Fibroblast of lung (primary cell): ENCODE measurements around the gene SORCS2. TPM values are rescaled to one million over a fixed set of nuclear protein-coding genes. Genes with fewer than 3 reads are reported as not detected.

Experiments used
- DNase-seq, 2 donors: peaks; one replicate each; pipeline versions ENCODE4 v3.0.0 to v3.0.0-alpha.2; 2010; ENCODE audit warnings: low read depth in 2 of 2
- H2AFZ ChIP-seq: 2 replicates; pipeline ENCODE4 v1.5.1; 2012; ENCODE audit warnings: low read length, control low read depth, inconsistent platforms
- H3K27ac ChIP-seq: 2 replicates; pipeline ENCODE4 v1.5.1; 2011; ENCODE audit warnings: low read length, control low read depth; ENCODE audit not compliant: insufficient read depth
- H3K27me3 ChIP-seq: 2 replicates; pipeline ENCODE4 v1.5.1; 2011; ENCODE audit warnings: mild to moderate bottlenecking, low read length; ENCODE audit not compliant: control insufficient read depth, insufficient read depth
- H3K36me3 ChIP-seq: 2 replicates; pipeline ENCODE4 v1.5.1; 2011; ENCODE audit warnings: low read length; ENCODE audit not compliant: control insufficient read depth, insufficient read depth
- H3K4me1 ChIP-seq: 2 replicates; pipeline ENCODE4 v1.5.1; 2011; ENCODE audit warnings: low read length; ENCODE audit not compliant: control insufficient read depth, insufficient read depth; ENCODE audit errors: extremely low read depth
- H3K4me2 ChIP-seq: 2 replicates; pipeline ENCODE4 v1.5.1; 2011; ENCODE audit warnings: low read length, control low read depth; ENCODE audit not compliant: insufficient read depth; ENCODE audit errors: extremely low read depth
- H3K4me3 ChIP-seq, 4 experiments: fragments of 200-600 bp in 1 of 4; sonication (generic) in 1 of 4; replicated peaks in 1 of 4; 2 replicates each; pipeline ENCODE4 v1.5.1; 2011 to 2016; ENCODE audit warnings: low read length in 4 of 4, low read depth in 3 of 4, mild to moderate bottlenecking in 3 of 4, control low read depth in 2 of 4, inconsistent platforms in 1 of 4, mixed read lengths in 1 of 4; ENCODE audit not compliant: insufficient read depth in 1 of 4; ENCODE audit errors: control extremely low read depth in 1 of 4
- H3K79me2 ChIP-seq: 2 replicates; pipeline ENCODE4 v1.5.1; 2012; ENCODE audit warnings: mild to moderate bottlenecking, low read length, inconsistent platforms; ENCODE audit not compliant: control insufficient read depth, insufficient read depth
- H3K9ac ChIP-seq: 2 replicates; pipeline ENCODE4 v1.5.1; 2011; ENCODE audit warnings: mild to moderate bottlenecking, low read length, control low read depth; ENCODE audit not compliant: insufficient read depth
- H3K9me3 ChIP-seq: 2 replicates; pipeline ENCODE4 v1.5.1; 2012; ENCODE audit warnings: low read depth, low read length; ENCODE audit not compliant: control insufficient read depth, insufficient read depth
- H4K20me1 ChIP-seq: 2 replicates; pipeline ENCODE4 v1.5.1; 2011; ENCODE audit warnings: low read length; ENCODE audit not compliant: control insufficient read depth, insufficient read depth; ENCODE audit errors: extremely low read depth
- EZH2 ChIP-seq: IDR thresholded peaks from 2 replicates; pipeline ENCODE4 v1.5.1; 2012; ENCODE audit warnings: low read length, control low read depth, mild to moderate bottlenecking; ENCODE audit errors: missing control alignments
- polyA plus RNA-seq, 2 donors: library from polyadenylated mRNA; depleted of rRNA in 1 of 2; stranded (reverse) in 1 of 2; unstranded in 1 of 2; fragments of >200 nt; gene quantifications; 2 replicates each; pipeline ENCODE4 v1.2.1, GENCODE V29; 2011 to 2012; ENCODE audit warnings: missing spikeins in 1 of 2
- total RNA-seq: library from RNA; depleted of rRNA; stranded (reverse); fragments of >200 nt; gene quantifications from 2 replicates; pipeline ENCODE4 v1.2.1, GENCODE V29; 2014
- TF ChIP-seq, protein P1 (sequence below), 2 donors: IDR thresholded peaks in 1 of 2; conservative IDR thresholded peaks in 1 of 2; 1 replicate in 1 of 2; 2 replicates in 1 of 2; pipeline ENCODE4 v1.5.1; 2011 to 2012; ENCODE audit warnings: low read length in 2 of 2, control low read depth in 1 of 2, inconsistent platforms in 1 of 2, low read depth in 1 of 2, mild to moderate bottlenecking in 1 of 2

SORCS2 gene
- total and polyA plus RNA-seq, 2 donors (not counting 1 experiment from before 2014, with no cell fraction given): 0.17 to 0.41 TPM

DNA sequence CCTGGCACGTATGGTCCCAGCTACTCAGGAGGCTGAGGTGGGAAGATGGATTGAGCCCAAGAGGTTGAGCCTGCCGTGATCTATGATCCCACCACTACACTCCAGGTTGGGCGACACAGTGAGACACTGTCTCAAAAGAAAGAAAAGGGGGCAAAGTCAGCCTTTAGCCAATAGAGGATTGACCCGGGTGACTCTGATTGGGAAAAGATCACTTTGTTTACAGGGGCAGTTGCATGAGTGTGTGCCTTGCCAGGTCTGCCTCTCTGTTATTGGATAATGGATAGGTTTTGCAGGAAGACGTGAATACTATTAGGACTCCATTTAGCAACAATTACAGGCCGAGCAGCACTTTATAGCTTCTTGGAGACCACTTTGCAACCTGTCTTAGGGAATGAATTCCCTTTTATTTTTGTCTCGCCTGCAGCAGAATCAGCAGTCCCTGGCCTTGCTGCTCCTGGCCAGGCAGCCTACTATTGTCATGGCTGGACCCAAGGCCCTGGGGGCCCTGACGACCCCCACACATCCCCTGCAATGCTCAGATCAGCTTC is 345.6 kb downstream of the SORCS2 start:
- DNase-seq: no peak
- no peaks in the 10 kb centered on the region for H4K20me1 ChIP-seq
- H3K27ac ChIP-seq: no peak overlapping the region
- H3K36me3 ChIP-seq: no peaks in the 10 kb centered on the region
- H3K4me1 ChIP-seq: no peaks in the 10 kb centered on the region
- H3K79me2 ChIP-seq: no peaks in the 10 kb centered on the region
- H3K4me3 ChIP-seq: no peak overlapping the region
- no peak for TF ChIP-seq EZH2
- TF ChIP-seq, protein P1, sequence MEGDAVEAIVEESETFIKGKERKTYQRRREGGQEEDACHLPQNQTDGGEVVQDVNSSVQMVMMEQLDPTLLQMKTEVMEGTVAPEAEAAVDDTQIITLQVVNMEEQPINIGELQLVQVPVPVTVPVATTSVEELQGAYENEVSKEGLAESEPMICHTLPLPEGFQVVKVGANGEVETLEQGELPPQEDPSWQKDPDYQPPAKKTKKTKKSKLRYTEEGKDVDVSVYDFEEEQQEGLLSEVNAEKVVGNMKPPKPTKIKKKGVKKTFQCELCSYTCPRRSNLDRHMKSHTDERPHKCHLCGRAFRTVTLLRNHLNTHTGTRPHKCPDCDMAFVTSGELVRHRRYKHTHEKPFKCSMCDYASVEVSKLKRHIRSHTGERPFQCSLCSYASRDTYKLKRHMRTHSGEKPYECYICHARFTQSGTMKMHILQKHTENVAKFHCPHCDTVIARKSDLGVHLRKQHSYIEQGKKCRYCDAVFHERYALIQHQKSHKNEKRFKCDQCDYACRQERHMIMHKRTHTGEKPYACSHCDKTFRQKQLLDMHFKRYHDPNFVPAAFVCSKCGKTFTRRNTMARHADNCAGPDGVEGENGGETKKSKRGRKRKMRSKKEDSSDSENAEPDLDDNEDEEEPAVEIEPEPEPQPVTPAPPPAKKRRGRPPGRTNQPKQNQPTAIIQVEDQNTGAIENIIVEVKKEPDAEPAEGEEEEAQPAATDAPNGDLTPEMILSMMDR (conservative IDR thresholded peaks at IDR 0.05 in 1 of 2, IDR thresholded peaks at IDR 0.05 in 1 of 2; ENCODE audit: low read depth in 1 of 2, low read length in 2 of 2): no peak
- H3K9ac ChIP-seq: no peak overlapping the region
- H3K4me2 ChIP-seq: no peak overlapping the region
- no peaks in the 10 kb centered on the region for H3K27me3 ChIP-seq
- no peak overlapping the region for H2AFZ ChIP-seq
- no peaks in the 10 kb centered on the region for H3K9me3 ChIP-seq

DNA sequence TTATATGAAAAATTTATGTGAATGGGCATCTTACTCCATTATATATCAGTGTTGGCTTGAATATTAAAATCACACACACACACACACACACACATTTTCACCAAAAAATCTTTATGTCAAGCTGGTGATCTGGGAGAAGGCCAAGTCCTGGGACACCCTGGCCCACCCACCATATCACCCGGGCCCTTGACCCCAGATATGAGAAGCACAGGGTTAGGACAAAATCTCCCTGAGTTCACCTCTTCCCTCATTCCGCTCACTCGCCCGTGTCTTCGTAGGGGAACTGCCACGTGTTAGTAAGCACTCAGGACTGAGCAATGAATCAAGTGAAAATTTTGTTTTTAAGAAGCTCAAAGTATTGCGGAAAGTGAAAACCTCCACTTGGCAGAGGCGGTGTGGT is 346.2 kb downstream of the SORCS2 start:
- Histone ChIP-seq H4K20me1 (no peaks in the 10 kb centered on the region), H3K79me2 (no peaks in the 10 kb centered on the region), H3K27me3 (no peaks in the 10 kb centered on the region), H3K9ac (no peak overlapping the region), H3K4me3 (no peak overlapping the region), H2AFZ (no peak overlapping the region), H3K4me2 (no peak overlapping the region), H3K4me1 (no peaks in the 10 kb centered on the region), H3K27ac (no peak overlapping the region), H3K36me3 (no peaks in the 10 kb centered on the region), H3K9me3 (no peaks in the 10 kb centered on the region)
- TF ChIP-seq EZH2: no peak
- TF ChIP-seq, protein P1 (conservative IDR thresholded peaks at IDR 0.05 in 1 of 2, IDR thresholded peaks at IDR 0.05 in 1 of 2; ENCODE audit: low read depth in 1 of 2, low read length in 2 of 2): no peak
- DNase-seq: no peak

DNA sequence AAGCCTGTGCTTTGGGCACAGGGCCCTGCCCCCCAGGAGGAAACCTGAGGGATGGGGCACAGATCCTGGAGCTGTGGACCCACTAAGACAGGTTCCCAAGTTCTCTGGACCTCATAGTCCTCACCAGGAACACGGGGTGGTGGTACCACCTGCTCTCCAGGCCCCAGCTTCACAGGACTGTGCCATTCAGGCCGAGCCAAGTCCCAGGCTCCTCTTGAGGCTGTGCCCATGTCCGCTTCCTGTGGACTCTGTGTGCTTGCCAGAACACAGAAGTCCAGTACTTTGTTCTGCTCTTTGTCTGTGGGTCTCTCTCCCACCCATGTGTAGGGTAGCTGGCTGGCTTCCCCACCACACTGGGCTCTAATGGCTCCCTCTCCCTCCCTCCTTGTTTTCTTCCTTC is 346.8 kb downstream of the SORCS2 start:
- TF ChIP-seq, protein P1 (conservative IDR thresholded peaks at IDR 0.05 in 1 of 2, IDR thresholded peaks at IDR 0.05 in 1 of 2; ENCODE audit: low read depth in 1 of 2, low read length in 2 of 2): no peak
- TF ChIP-seq EZH2: no peak
- H3K79me2 ChIP-seq: no peaks in the 10 kb centered on the region
- no peak for DNase-seq
- no peak overlapping the region for H3K4me3 ChIP-seq
- no peaks in the 10 kb centered on the region for H3K36me3 ChIP-seq
- no peaks in the 10 kb centered on the region for H3K27me3 ChIP-seq
- H3K27ac ChIP-seq: no peak overlapping the region
- H4K20me1 ChIP-seq: no peaks in the 10 kb centered on the region
- H3K4me2 ChIP-seq: no peak overlapping the region
- no peak overlapping the region for H3K9ac ChIP-seq
- no peaks in the 10 kb centered on the region for H3K4me1 ChIP-seq
- H2AFZ ChIP-seq: no peak overlapping the region
- no peaks in the 10 kb centered on the region for H3K9me3 ChIP-seq
